ENCODE measurements around the gene MIS18A.
"Not testable (repeated sequence)": the region's sequence is repeated elsewhere in the genome, so short reads cannot be mapped to it uniquely, and the experiment has no call there.

MIS18A gene

GRCh38 chr21:32316361-32317215 is 37.7 kb upstream of the MIS18A start:
- H3K9me3 ChIP-seq (ENCODE audit: control insufficient read depth in 2 of 2, low read length in 2 of 2): no peaks in the 10 kb centered on the region
- H3K9ac ChIP-seq (ENCODE audit: low read depth in 1 of 2, low read length in 2 of 2): no peak overlapping the region
- no peaks in the 10 kb centered on the region for H3K4me1 ChIP-seq (ENCODE audit: control insufficient read depth in 2 of 2, insufficient read depth in 2 of 2, low read length in 2 of 2)
- H3K36me3 ChIP-seq (ENCODE audit: control insufficient read depth in 2 of 2, insufficient read depth in 2 of 2, low read length in 2 of 2): peaks cover 69 to 73% of the 10 kb centered on the region in 2 donors
- H3K4me3 ChIP-seq (ENCODE audit: low read length in 2 of 2): no peak overlapping the region
- no peak overlapping the region for H3K27ac ChIP-seq (ENCODE audit: low read depth in 2 of 2, low read length in 2 of 2)
- no peaks in the 10 kb centered on the region for H3K27me3 ChIP-seq (ENCODE audit: control insufficient read depth in 2 of 2, insufficient read depth in 2 of 2, low read length in 2 of 2)

GRCh38 chr21:32315511-32316281 is 36.8 kb upstream of the MIS18A start:
- no peaks in the 10 kb centered on the region for H3K27me3 ChIP-seq (ENCODE audit: control insufficient read depth in 2 of 2, insufficient read depth in 2 of 2, low read length in 2 of 2)
- no peaks in the 10 kb centered on the region for H3K9me3 ChIP-seq (ENCODE audit: control insufficient read depth in 2 of 2, low read length in 2 of 2)
- H3K4me3 ChIP-seq (ENCODE audit: low read length in 2 of 2): no peak overlapping the region
- H3K4me1 ChIP-seq (ENCODE audit: control insufficient read depth in 2 of 2, insufficient read depth in 2 of 2, low read length in 2 of 2): no peaks in the 10 kb centered on the region
- H3K27ac ChIP-seq (ENCODE audit: low read depth in 2 of 2, low read length in 2 of 2): no peak overlapping the region
- H3K36me3 ChIP-seq (ENCODE audit: control insufficient read depth in 2 of 2, insufficient read depth in 2 of 2, low read length in 2 of 2): peaks cover 64 to 66% of the 10 kb centered on the region in 2 donors
- no peak overlapping the region for H3K9ac ChIP-seq (ENCODE audit: low read depth in 1 of 2, low read length in 2 of 2)

- Histone ChIP-seq H3K4me1 (ENCODE audit: control insufficient read depth in 2 of 2, insufficient read depth in 2 of 2, low read length in 2 of 2) (no peaks in the 10 kb centered on the region), H3K27ac (ENCODE audit: low read depth in 2 of 2, low read length in 2 of 2) (no peak overlapping the region), H3K27me3 (ENCODE audit: control insufficient read depth in 2 of 2, insufficient read depth in 2 of 2, low read length in 2 of 2) (no peaks in the 10 kb centered on the region), H3K4me3 (ENCODE audit: low read length in 2 of 2) (no peak overlapping the region), H3K9me3 (ENCODE audit: control insufficient read depth in 2 of 2, low read length in 2 of 2) (no peaks in the 10 kb centered on the region), H3K9ac (ENCODE audit: low read depth in 1 of 2, low read length in 2 of 2) (no peak overlapping the region), H3K36me3 (ENCODE audit: control insufficient read depth in 2 of 2, insufficient read depth in 2 of 2, low read length in 2 of 2) (peaks cover 57 to 58% of the 10 kb centered on the region in 2 donors)
These were observed 36.0 kb upstream of the MIS18A start for GRCh38 chr21:32314806-32315205.

- no peak overlapping the region for H3K27ac ChIP-seq (ENCODE audit: low read depth in 2 of 2, low read length in 2 of 2)
- H3K36me3 ChIP-seq (ENCODE audit: control insufficient read depth in 2 of 2, insufficient read depth in 2 of 2, low read length in 2 of 2): peaks cover 42% of the 10 kb centered on the region in 2 donors
- no peak overlapping the region for H3K9ac ChIP-seq (ENCODE audit: low read depth in 1 of 2, low read length in 2 of 2)
- no peak overlapping the region for H3K4me3 ChIP-seq (ENCODE audit: low read length in 2 of 2)
- H3K4me1 ChIP-seq (ENCODE audit: control insufficient read depth in 2 of 2, insufficient read depth in 2 of 2, low read length in 2 of 2): no peaks in the 10 kb centered on the region
- H3K9me3 ChIP-seq (ENCODE audit: control insufficient read depth in 2 of 2, low read length in 2 of 2): no peaks in the 10 kb centered on the region
- H3K27me3 ChIP-seq (ENCODE audit: control insufficient read depth in 2 of 2, insufficient read depth in 2 of 2, low read length in 2 of 2): no peaks in the 10 kb centered on the region
These were observed 34.1 kb upstream of the MIS18A start for GRCh38 chr21:32312976-32313375.

- no peak overlapping the region for H3K4me3 ChIP-seq (ENCODE audit: low read length in 2 of 2)
- H3K9me3 ChIP-seq (ENCODE audit: control insufficient read depth in 2 of 2, low read length in 2 of 2): no peaks in the 10 kb centered on the region
- H3K27ac ChIP-seq (ENCODE audit: low read depth in 2 of 2, low read length in 2 of 2): no peak overlapping the region
- H3K27me3 ChIP-seq (ENCODE audit: control insufficient read depth in 2 of 2, insufficient read depth in 2 of 2, low read length in 2 of 2): no peaks in the 10 kb centered on the region
- H3K4me1 ChIP-seq (ENCODE audit: control insufficient read depth in 2 of 2, insufficient read depth in 2 of 2, low read length in 2 of 2): no peaks in the 10 kb centered on the region
- no peak overlapping the region for H3K9ac ChIP-seq (ENCODE audit: low read depth in 1 of 2, low read length in 2 of 2)
- H3K36me3 ChIP-seq (ENCODE audit: control insufficient read depth in 2 of 2, insufficient read depth in 2 of 2, low read length in 2 of 2): peaks cover 36% of the 10 kb centered on the region in 2 donors
These were observed 33.5 kb upstream of the MIS18A start for GRCh38 chr21:32312326-32312725.

- Histone ChIP-seq H3K27me3 (ENCODE audit: control insufficient read depth in 2 of 2, insufficient read depth in 2 of 2, low read length in 2 of 2) (no peaks in the 10 kb centered on the region), H3K4me1 (ENCODE audit: control insufficient read depth in 2 of 2, insufficient read depth in 2 of 2, low read length in 2 of 2) (no peaks in the 10 kb centered on the region), H3K27ac (ENCODE audit: low read depth in 2 of 2, low read length in 2 of 2) (no peak overlapping the region), H3K36me3 (ENCODE audit: control insufficient read depth in 2 of 2, insufficient read depth in 2 of 2, low read length in 2 of 2) (peaks cover 29 to 32% of the 10 kb centered on the region in 2 donors), H3K9me3 (ENCODE audit: control insufficient read depth in 2 of 2, low read length in 2 of 2) (no peaks in the 10 kb centered on the region), H3K9ac (ENCODE audit: low read depth in 1 of 2, low read length in 2 of 2) (no peak overlapping the region), H3K4me3 (ENCODE audit: low read length in 2 of 2) (no peak overlapping the region)
These were observed 32.8 kb upstream of the MIS18A start for GRCh38 chr21:32311621-32312020.

GRCh38 chr21:32310976-32311375 is 32.1 kb upstream of the MIS18A start:
- not testable (repeated sequence) for H3K9ac ChIP-seq (ENCODE audit: low read depth in 1 of 2, low read length in 2 of 2); H3K4me1 ChIP-seq (ENCODE audit: control insufficient read depth in 2 of 2, insufficient read depth in 2 of 2, low read length in 2 of 2); H3K27me3 ChIP-seq (ENCODE audit: control insufficient read depth in 2 of 2, insufficient read depth in 2 of 2, low read length in 2 of 2); H3K4me3 ChIP-seq (ENCODE audit: low read length in 2 of 2); H3K9me3 ChIP-seq (ENCODE audit: control insufficient read depth in 2 of 2, low read length in 2 of 2); H3K27ac ChIP-seq (ENCODE audit: low read depth in 2 of 2, low read length in 2 of 2)
- peaks cover 22 to 29% of the 10 kb centered on the region in 2 donors for H3K36me3 ChIP-seq (ENCODE audit: control insufficient read depth in 2 of 2, insufficient read depth in 2 of 2, low read length in 2 of 2)

- Histone ChIP-seq H3K27me3 (ENCODE audit: control insufficient read depth in 2 of 2, insufficient read depth in 2 of 2, low read length in 2 of 2) (no peaks in the 10 kb centered on the region), H3K4me1 (ENCODE audit: control insufficient read depth in 2 of 2, insufficient read depth in 2 of 2, low read length in 2 of 2) (no peaks in the 10 kb centered on the region), H3K36me3 (ENCODE audit: control insufficient read depth in 2 of 2, insufficient read depth in 2 of 2, low read length in 2 of 2) (peaks cover 18 to 23% of the 10 kb centered on the region in 2 donors), H3K9ac (ENCODE audit: low read depth in 1 of 2, low read length in 2 of 2) (no peak overlapping the region), H3K4me3 (ENCODE audit: low read length in 2 of 2) (no peak overlapping the region), H3K27ac (ENCODE audit: low read depth in 2 of 2, low read length in 2 of 2) (no peak overlapping the region), H3K9me3 (ENCODE audit: control insufficient read depth in 2 of 2, low read length in 2 of 2) (no peaks in the 10 kb centered on the region)
These were observed 31.1 kb upstream of the MIS18A start for GRCh38 chr21:32309906-32310460.

- no peak overlapping the region for H3K4me3 ChIP-seq (ENCODE audit: low read length in 2 of 2)
- no peaks in the 10 kb centered on the region for H3K9me3 ChIP-seq (ENCODE audit: control insufficient read depth in 2 of 2, low read length in 2 of 2)
- peaks cover 12 to 16% of the 10 kb centered on the region in 2 donors for H3K36me3 ChIP-seq (ENCODE audit: control insufficient read depth in 2 of 2, insufficient read depth in 2 of 2, low read length in 2 of 2)
- H3K4me1 ChIP-seq (ENCODE audit: control insufficient read depth in 2 of 2, insufficient read depth in 2 of 2, low read length in 2 of 2): no peaks in the 10 kb centered on the region
- H3K27ac ChIP-seq (ENCODE audit: low read depth in 2 of 2, low read length in 2 of 2): no peak overlapping the region
- no peaks in the 10 kb centered on the region for H3K27me3 ChIP-seq (ENCODE audit: control insufficient read depth in 2 of 2, insufficient read depth in 2 of 2, low read length in 2 of 2)
- H3K9ac ChIP-seq (ENCODE audit: low read depth in 1 of 2, low read length in 2 of 2): no peak overlapping the region
These were observed 29.8 kb upstream of the MIS18A start for GRCh38 chr21:32308696-32309095.

- H3K36me3 ChIP-seq (ENCODE audit: control insufficient read depth in 2 of 2, insufficient read depth in 2 of 2, low read length in 2 of 2): peaks cover 7 to 11% of the 10 kb centered on the region in 2 donors
- H3K9ac ChIP-seq (ENCODE audit: low read depth in 1 of 2, low read length in 2 of 2): no peak overlapping the region
- H3K27ac ChIP-seq (ENCODE audit: low read depth in 2 of 2, low read length in 2 of 2): no peak overlapping the region
- no peaks in the 10 kb centered on the region for H3K4me1 ChIP-seq (ENCODE audit: control insufficient read depth in 2 of 2, insufficient read depth in 2 of 2, low read length in 2 of 2)
- H3K27me3 ChIP-seq (ENCODE audit: control insufficient read depth in 2 of 2, insufficient read depth in 2 of 2, low read length in 2 of 2): no peaks in the 10 kb centered on the region
- no peak overlapping the region for H3K4me3 ChIP-seq (ENCODE audit: low read length in 2 of 2)
- H3K9me3 ChIP-seq (ENCODE audit: control insufficient read depth in 2 of 2, low read length in 2 of 2): no peaks in the 10 kb centered on the region
These were observed 28.9 kb upstream of the MIS18A start for GRCh38 chr21:32307706-32308105.
